ENCODE data around the gene FAM83G.

The FAM83G gene

GRCh38 chr17:18954321-18954720 lies 50.2 kb downstream of the FAM83G start:
- DNase-seq (ENCODE audit: extremely low spot score): no peak
- CTCF ChIA-PET: interaction anchor here (0.6 kb wide), 1 partner anchor 1856 kb away, joined by 3 read pairs; no protein-coding TSS in a partner anchor
- no peak for TF ChIP-seq SUZ12 (IDR thresholded peaks at IDR 0.05)
- TF ChIP-seq ARNT (IDR thresholded peaks at IDR 0.05): no peak
- TF ChIP-seq L3MBTL2 (conservative IDR thresholded peaks at IDR 0.05): no peak
- TF ChIP-seq, protein P1, sequence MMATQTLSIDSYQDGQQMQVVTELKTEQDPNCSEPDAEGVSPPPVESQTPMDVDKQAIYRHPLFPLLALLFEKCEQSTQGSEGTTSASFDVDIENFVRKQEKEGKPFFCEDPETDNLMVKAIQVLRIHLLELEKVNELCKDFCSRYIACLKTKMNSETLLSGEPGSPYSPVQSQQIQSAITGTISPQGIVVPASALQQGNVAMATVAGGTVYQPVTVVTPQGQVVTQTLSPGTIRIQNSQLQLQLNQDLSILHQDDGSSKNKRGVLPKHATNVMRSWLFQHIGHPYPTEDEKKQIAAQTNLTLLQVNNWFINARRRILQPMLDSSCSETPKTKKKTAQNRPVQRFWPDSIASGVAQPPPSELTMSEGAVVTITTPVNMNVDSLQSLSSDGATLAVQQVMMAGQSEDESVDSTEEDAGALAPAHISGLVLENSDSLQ (IDR thresholded peaks at IDR 0.05): no peak
- no peak for TF ChIP-seq SP1 (IDR thresholded peaks at IDR 0.05)
- no peak for TF ChIP-seq ZNF384 (IDR thresholded peaks at IDR 0.05)
- no peak for TF ChIP-seq LEF1 (IDR thresholded peaks at IDR 0.05; ENCODE audit: borderline replicate concordance)
- no peak for TF ChIP-seq TARDBP (IDR thresholded peaks at IDR 0.05)
- TF ChIP-seq HDGF (IDR thresholded peaks at IDR 0.05; ENCODE audit: borderline replicate concordance): no peak
- no peak for TF ChIP-seq FOXA1 (IDR thresholded peaks at IDR 0.05)
- TF ChIP-seq BHLHE40 (IDR thresholded peaks at IDR 0.05; ENCODE audit: borderline replicate concordance): no peak
- no peak for TF ChIP-seq FOXM1 (IDR thresholded peaks at IDR 0.05; ENCODE audit: borderline replicate concordance)
- TF ChIP-seq CTBP1 (IDR thresholded peaks at IDR 0.05; ENCODE audit: borderline replicate concordance): no peak
- TF ChIP-seq ELF4 (IDR thresholded peaks at IDR 0.05): no peak
- TF ChIP-seq FOXK2 (IDR thresholded peaks at IDR 0.05): no peak
- no peak for TF ChIP-seq NFRKB (IDR thresholded peaks at IDR 0.05)
- POLR2A ChIA-PET: no interaction called here

- TF ChIP-seq ARNT (IDR thresholded peaks at IDR 0.05): no peak
- no peak for TF ChIP-seq HDGF (IDR thresholded peaks at IDR 0.05; ENCODE audit: borderline replicate concordance)
- TF ChIP-seq TARDBP (IDR thresholded peaks at IDR 0.05): no peak
- TF ChIP-seq, protein P1 (IDR thresholded peaks at IDR 0.05): no peak
- TF ChIP-seq SP1 (IDR thresholded peaks at IDR 0.05): no peak
- TF ChIP-seq BHLHE40 (IDR thresholded peaks at IDR 0.05; ENCODE audit: borderline replicate concordance): no peak
- TF ChIP-seq CTBP1 (IDR thresholded peaks at IDR 0.05; ENCODE audit: borderline replicate concordance): no peak
- TF ChIP-seq SUZ12 (IDR thresholded peaks at IDR 0.05): no peak
- no peak for TF ChIP-seq ZNF384 (IDR thresholded peaks at IDR 0.05)
- TF ChIP-seq NFRKB (IDR thresholded peaks at IDR 0.05): no peak
- TF ChIP-seq FOXK2 (IDR thresholded peaks at IDR 0.05): no peak
- TF ChIP-seq FOXM1 (IDR thresholded peaks at IDR 0.05; ENCODE audit: borderline replicate concordance): no peak
- TF ChIP-seq FOXA1 (IDR thresholded peaks at IDR 0.05): no peak
- no peak for TF ChIP-seq LEF1 (IDR thresholded peaks at IDR 0.05; ENCODE audit: borderline replicate concordance)
- no peak for TF ChIP-seq ELF4 (IDR thresholded peaks at IDR 0.05)
- TF ChIP-seq L3MBTL2 (conservative IDR thresholded peaks at IDR 0.05): no peak
- no peak for DNase-seq (ENCODE audit: extremely low spot score)
- ChIA-PET POLR2A (no interaction called here), CTCF (no interaction called here)
Observed at GRCh38 chr17:18953231-18953728, 51.3 kb downstream of the FAM83G start.

GRCh38 chr17:18951941-18952842 lies 52.4 kb downstream of the FAM83G start, which contains the start of gene SLC5A10:
SLC5A10 (plus strand) TSS chr17:18952165; CDS start chr17:18952206, 41 bp downstream.
- no peak for DNase-seq (ENCODE audit: extremely low spot score)
- ChIA-PET POLR2A (no interaction called here), CTCF (interaction anchor here (0.7 kb wide), 1 partner anchor 23 kb away, joined by 3 read pairs; no protein-coding TSS in a partner anchor)
- TF ChIP-seq ARNT (IDR thresholded peaks at IDR 0.05) (no peak), ELF4 (IDR thresholded peaks at IDR 0.05) (no peak), L3MBTL2 (conservative IDR thresholded peaks at IDR 0.05) (no peak), FOXK2 (IDR thresholded peaks at IDR 0.05) (no peak), CTBP1 (IDR thresholded peaks at IDR 0.05; ENCODE audit: borderline replicate concordance) (no peak), LEF1 (IDR thresholded peaks at IDR 0.05; ENCODE audit: borderline replicate concordance) (no peak), SP1 (IDR thresholded peaks at IDR 0.05) (no peak), NFRKB (IDR thresholded peaks at IDR 0.05) (no peak), TARDBP (IDR thresholded peaks at IDR 0.05) (no peak), BHLHE40 (IDR thresholded peaks at IDR 0.05; ENCODE audit: borderline replicate concordance) (no peak), FOXM1 (IDR thresholded peaks at IDR 0.05; ENCODE audit: borderline replicate concordance) (no peak), HDGF (IDR thresholded peaks at IDR 0.05; ENCODE audit: borderline replicate concordance) (no peak), ZNF384 (IDR thresholded peaks at IDR 0.05) (no peak), FOXA1 (IDR thresholded peaks at IDR 0.05) (no peak), SUZ12 (IDR thresholded peaks at IDR 0.05) (no peak)
- TF ChIP-seq, protein P1 (IDR thresholded peaks at IDR 0.05): no peak

DNA sequence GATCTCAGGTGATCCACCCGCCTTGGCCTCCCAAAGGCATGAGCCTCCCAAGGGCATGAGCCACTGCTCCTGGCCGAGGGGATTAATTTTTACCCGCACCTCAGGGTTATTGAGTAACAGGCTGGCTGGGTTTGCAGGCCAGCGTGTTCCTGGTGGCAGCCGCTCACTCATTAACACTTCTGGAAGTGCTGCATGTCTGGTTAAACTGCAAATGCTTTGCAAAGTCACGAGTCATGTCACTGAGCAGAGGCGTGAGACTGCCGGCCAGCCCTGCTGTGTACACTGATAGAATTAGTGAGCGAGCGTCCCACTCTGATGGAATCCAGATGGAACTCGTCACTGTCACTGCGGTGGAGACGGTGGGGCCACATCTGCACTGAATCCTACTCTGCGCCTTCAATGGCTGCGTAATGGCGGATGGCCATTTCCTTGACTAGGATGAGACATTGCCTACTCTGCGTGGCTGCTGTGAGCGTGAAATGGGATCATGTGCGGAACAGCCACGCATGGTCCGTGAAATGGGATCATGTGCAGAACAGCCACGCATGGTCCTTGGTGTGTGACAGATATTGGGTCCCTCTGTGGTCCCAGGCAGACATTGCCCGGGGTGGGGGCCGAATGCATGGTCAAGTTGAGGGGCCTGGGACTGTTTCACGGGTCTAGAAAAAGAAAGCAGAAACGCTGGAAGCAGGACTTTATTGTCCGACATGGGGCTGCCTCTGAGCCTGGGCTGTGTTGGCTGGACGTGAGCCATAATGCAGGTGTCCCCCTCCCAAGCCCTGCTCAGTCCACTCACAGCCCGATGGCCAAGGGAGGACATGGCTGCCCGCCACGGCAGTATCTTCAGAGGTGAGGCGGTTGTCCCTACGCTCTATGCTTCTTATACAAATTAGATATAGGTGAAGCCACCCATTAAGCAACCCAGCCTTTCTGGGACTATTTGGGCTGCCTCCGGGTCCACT lies 53.3 kb downstream of the FAM83G start:
- ChIA-PET POLR2A (no interaction called here), CTCF (interaction anchor here (0.7 kb wide), 1 partner anchor 24 kb away, joined by 3 read pairs; no protein-coding TSS in a partner anchor)
- no peak for TF ChIP-seq BHLHE40 (IDR thresholded peaks at IDR 0.05; ENCODE audit: borderline replicate concordance)
- no peak for TF ChIP-seq SP1 (IDR thresholded peaks at IDR 0.05)
- TF ChIP-seq HDGF (IDR thresholded peaks at IDR 0.05; ENCODE audit: borderline replicate concordance): no peak
- TF ChIP-seq LEF1 (IDR thresholded peaks at IDR 0.05; ENCODE audit: borderline replicate concordance): no peak
- no peak for TF ChIP-seq FOXK2 (IDR thresholded peaks at IDR 0.05)
- TF ChIP-seq, protein P1 (IDR thresholded peaks at IDR 0.05): no peak
- TF ChIP-seq CTBP1 (IDR thresholded peaks at IDR 0.05; ENCODE audit: borderline replicate concordance): no peak
- TF ChIP-seq ARNT (IDR thresholded peaks at IDR 0.05): no peak
- TF ChIP-seq FOXA1 (IDR thresholded peaks at IDR 0.05): no peak
- TF ChIP-seq SUZ12 (IDR thresholded peaks at IDR 0.05): no peak
- no peak for TF ChIP-seq ELF4 (IDR thresholded peaks at IDR 0.05)
- TF ChIP-seq L3MBTL2 (conservative IDR thresholded peaks at IDR 0.05): no peak
- TF ChIP-seq FOXM1 (IDR thresholded peaks at IDR 0.05; ENCODE audit: borderline replicate concordance): no peak
- no peak for TF ChIP-seq TARDBP (IDR thresholded peaks at IDR 0.05)
- no peak for TF ChIP-seq NFRKB (IDR thresholded peaks at IDR 0.05)
- TF ChIP-seq ZNF384 (IDR thresholded peaks at IDR 0.05): no peak
- DNase-seq (ENCODE audit: extremely low spot score): no peak

All from HEK293T (cell line).